NCI-H510A (cell line): ENCODE results near the gene SLC25A38.

ENCODE experiments used
- DNase-seq: peaks from one replicate; lab custom pipeline; 2025; lab: John Stamatoyannopoulos, UW

Gene SLC25A38

GRCh38 chr3:39434574-39434973 is 51.4 kb downstream of the SLC25A38 start:
- no peak for DNase-seq

GRCh38 chr3:39435006-39435748 is 52.0 kb downstream of the SLC25A38 start:
- no peak for DNase-seq

DNA sequence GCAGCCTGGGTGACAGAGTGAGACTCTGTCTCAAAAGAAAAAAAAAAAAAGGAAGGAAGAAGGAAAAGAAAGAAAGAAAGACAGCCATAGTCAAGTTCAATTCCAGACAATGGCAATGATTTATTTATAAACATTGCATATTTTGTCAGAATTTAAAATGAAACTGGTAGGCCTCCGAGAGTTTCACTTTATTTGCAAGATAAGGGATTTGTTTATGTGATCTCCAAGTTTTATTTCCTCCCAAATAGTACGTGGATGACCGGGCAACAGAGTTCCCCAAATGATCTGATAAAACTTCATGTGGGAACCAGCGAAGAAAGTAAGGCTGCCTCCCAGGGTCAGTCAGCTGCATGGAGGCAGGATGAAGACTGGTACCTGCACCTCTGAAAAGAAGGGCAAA is 55.7 kb downstream of the SLC25A38 start:
- DNase-seq: no peak

DNA sequence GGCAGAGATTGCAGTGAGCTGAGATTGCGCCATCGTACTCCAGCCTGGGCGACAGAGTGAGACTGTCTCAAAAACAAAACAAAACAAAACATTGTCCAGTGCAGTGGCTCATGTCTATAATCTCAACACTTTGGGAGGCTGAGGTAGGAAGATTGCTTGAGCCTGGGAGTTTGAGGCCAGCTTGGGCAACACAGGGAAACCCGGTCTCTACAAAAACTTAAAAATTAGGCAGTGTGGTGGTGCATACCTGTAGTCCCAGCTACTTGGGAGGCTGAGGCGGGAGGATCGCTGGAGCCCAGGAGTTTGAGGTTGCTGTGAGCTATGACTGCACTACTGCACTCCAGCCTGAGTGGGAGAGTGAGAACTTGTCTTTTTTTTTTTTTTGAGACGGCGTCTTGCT is 57.1 kb downstream of the SLC25A38 start:
- no peak for DNase-seq

GRCh38 chr3:39443530-39443929 is 60.4 kb downstream of the SLC25A38 start:
- DNase-seq: no peak

GRCh38 chr3:39445927-39446326 is 62.8 kb downstream of the SLC25A38 start:
- no peak for DNase-seq

DNA sequence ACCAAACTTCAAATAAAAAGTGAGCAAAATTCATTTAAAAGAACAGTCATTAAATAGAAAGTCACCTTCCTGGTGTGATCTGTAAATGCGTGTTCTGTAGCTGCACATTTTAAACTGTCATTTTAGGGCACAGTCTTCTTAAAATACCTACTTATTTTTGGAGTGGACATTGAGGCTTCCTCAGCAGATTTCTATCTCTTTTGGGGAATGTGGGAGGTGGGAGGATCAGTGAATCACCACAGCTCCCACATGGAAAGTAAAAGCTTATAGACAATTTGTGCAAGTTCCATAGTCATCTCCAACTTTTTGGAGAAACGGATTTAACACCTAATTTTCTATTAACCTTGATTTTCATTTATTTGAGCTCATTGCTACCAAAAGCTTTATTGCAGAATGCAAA is 63.3 kb downstream of the SLC25A38 start:
- DNase-seq: no peak
